HG03159 (cell line): ENCODE data around the gene FRAT2.

Experiments
- ATAC-seq: cut with Tn5 transposase; IDR thresholded peaks from one replicate; pipeline ENCODE4 v1.9.1; 2021; ENCODE audit warnings: mild to moderate bottlenecking, moderate library complexity; ENCODE audit not compliant: unreplicated experiment

FRAT2 gene, protein sequence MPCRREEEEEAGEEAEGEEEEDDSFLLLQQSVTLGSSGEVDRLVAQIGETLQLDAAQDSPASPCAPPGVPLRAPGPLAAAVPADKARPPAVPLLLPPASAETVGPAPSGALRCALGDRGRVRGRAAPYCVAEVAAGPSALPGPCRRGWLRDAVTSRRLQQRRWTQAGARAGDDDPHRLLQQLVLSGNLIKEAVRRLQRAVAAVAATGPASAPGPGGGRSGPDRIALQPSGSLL

GRCh38 chr10:97334370-97335175 is at the start of gene FRAT2:
TSS of gene FRAT2 (minus strand) at chr10:97334729. CDS start at chr10:97334572, 157 bp downstream.
- ATAC-seq, result peak; percentile 82

- ATAC-seq, result no peak
Measured at GRCh38 chr10:97384156-97384555, 49.6 kb upstream of the FRAT2 start.

DNA sequence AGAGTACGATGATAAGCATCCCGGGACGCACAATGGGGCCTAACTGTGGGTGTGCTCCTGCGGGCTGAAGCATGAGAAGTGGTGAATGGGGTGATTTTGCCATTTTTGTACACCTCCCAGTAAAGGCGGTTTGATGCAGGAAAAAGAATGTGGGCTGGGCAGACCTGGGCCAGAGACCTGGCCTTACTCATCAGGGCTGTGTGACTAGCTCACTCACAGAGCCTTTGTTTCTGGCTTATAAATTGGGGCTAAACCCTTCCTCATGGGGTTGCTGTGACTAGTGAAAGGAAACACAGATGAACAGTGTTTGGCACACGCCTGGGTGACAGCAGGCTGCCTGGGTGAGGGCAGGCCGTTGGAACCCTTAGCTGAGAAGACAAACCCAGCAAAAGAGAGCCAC is 48.6 kb upstream of the FRAT2 start:
- no peak for ATAC-seq

DNA sequence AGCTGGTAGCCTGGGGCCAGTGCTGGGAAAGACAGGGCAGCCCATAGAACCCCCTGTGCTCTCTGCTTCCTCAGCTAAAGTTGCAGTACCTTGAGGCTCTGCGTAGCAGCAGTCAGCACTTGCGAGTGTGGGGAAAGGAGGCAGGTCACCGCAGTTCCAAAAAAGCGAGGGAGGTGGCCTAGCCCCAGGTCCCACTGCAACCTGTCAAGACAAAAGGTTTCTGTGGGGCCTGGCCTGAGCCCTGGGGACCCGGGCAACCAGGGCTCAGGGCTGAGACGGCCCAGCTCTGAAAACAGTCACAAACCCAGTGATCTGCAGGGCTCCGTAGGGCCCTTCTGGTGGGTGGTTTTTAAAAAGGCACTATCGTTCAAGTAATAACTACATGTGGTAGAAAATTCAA is 47.1 kb upstream of the FRAT2 start:
- ATAC-seq, result no peak

DNA sequence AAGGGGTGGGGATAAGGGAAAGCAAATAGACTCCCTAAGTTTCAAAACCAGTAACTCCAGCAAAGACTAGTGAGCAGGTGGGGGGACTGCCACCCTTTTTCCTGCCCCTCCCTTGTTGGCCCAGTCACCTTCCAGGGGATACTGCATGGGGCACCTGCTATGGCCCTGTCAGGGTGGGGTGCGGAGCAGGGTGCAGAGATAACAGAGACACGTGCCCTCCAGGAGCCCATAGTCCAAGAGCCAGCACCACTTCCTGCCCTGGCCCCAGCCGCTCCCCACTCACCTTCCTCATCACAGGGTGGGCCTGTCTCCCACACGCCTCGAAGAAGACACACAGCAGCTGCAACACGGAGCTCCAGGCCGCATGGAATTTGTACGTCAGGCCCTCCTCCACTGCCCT is 46.0 kb upstream of the FRAT2 start:
- no peak for ATAC-seq

- no peak for ATAC-seq
Measured at GRCh38 chr10:97378933-97379921, 44.7 kb upstream of the FRAT2 start.

GRCh38 chr10:97376413-97376812 is 41.9 kb upstream of the FRAT2 start:
- no peak for ATAC-seq

- no peak for ATAC-seq
Measured at GRCh38 chr10:97373456-97373855, 38.9 kb upstream of the FRAT2 start.

DNA sequence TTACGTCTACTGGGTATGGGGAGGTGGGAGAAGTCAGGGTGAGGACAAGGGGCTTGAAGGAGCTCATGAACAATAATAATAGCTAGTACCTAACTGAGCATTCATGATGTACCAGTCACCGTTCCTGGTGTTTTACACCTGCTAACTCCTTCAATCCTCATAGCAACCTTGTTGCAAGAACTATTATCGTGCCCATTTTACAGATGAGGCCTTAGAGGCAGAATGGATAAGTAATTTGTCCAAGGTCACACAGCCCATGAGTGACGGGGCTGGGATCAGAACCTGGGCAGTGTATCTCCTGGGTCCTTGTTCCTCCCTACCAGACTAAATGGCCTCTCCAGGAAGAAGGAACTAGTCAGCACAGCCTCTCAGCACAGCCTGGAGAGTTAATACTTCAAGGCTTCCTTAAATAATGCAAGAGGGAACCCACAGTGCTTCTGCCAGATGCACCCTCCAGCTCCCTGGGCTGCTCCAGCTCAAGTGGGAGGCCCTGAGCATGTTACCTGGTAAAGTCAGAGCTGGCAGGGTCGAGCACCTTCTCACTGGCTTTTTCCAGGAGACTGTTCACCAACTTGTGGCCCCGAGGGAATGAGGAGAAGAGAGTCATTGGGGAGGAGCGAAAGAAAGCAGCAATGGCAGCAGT is 37.8 kb upstream of the FRAT2 start:
- ATAC-seq, result no peak

DNA sequence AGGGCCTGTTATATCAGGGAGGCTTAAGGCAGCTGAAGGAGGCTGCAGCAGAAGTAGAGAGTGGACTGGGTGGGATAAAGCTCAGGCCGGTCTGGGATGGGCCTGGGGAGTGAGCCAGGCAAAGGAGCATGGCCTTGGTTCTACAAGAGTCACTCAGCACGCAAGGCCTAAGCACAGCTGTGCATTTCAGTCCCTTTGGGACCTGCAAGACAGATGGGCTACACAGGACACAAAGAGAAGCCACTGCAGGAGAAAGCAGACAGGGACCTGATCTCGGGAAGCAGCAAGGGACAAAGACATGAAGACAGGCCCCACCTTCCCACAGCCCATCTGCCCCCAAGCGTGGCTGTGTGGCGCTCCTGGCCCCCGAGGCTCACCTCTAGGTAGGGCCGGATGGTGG is 37.2 kb upstream of the FRAT2 start:
- no peak for ATAC-seq

DNA sequence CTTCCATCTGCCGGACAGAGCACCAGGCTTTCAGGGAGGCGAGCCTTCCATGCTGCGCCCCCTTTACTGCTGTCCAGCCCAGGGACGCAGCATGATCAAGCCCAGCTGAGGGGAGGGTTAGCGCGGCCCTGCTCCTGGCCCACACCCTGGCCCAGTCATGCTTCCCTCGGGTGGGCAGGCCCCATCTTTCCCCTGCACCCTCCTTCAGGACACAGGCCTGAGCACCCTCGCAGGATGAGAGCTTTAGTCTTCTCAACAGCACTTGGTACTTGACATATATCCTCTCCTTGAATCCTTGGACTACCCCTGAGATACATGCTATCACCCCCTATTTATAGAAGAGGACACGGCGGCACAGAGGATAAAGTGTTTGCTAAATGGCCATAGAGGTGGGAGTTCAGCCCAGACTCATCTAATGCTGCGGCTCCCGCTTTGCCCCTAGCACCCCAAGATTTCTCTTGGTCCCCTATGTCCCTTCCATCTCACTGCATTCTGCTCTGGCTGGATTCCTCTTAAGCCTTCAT is 32.7 kb upstream of the FRAT2 start:
- ATAC-seq, result no peak

DNA sequence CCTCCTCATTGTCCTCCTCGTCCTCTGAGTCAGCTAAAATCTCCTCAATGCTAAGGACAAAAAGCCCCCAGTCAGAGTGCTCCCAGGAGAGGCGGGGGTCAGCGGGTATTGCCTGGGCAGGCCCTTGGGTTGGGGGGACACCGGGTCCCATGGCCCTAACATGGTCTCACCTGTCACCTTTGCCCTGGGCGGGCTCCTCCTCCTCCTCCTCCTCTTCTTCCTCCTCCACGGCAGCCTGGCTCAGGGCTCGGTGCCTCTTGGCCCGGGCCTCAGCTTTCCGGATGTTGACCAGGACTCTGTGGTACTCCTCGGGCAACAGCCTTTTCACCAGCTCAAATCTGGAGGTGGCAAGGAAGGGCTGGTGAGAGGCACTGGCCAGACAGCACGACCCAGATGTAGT is 32.0 kb upstream of the FRAT2 start:
- no peak for ATAC-seq

- no peak for ATAC-seq
Measured at GRCh38 chr10:97365761-97366351, 31.3 kb upstream of the FRAT2 start.

- no peak for ATAC-seq
Measured at GRCh38 chr10:97363071-97363470, 28.5 kb upstream of the FRAT2 start.

DNA sequence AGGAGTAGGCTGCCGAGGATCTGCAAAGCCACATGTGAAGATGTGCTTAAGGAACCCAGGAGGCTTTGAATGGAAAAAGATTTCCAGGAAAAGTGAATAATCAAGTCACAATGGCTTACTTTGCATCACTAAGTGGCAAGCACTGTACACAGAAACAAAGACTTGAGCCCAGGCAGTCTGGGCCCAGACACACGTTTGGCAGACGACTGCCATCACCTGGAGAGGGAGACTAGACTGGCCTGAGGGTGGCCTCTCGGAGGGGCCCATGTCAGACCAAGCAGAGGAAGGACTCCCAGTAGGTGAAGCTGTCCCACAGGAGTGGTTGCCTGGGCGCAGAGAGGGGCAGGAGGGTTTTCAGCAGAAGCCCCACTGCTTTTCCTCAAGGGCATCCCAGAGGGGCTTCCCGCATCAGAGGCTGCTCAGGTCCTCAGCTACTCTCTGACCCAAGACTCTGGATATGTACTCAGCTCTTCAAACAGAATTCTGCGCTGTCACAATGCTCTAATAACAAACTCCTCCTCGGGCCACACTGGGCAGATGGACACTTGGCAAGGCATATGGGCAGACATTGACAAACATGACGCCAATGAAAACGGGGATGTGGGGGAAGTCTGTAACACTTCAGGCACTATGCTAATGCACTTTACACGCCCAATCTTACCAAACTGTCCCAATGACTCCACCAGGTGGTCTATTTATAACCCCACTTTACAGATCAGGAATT is 27.9 kb upstream of the FRAT2 start:
- ATAC-seq, result no peak

GRCh38 chr10:97361537-97361901 is 27.0 kb upstream of the FRAT2 start:
- no peak for ATAC-seq

DNA sequence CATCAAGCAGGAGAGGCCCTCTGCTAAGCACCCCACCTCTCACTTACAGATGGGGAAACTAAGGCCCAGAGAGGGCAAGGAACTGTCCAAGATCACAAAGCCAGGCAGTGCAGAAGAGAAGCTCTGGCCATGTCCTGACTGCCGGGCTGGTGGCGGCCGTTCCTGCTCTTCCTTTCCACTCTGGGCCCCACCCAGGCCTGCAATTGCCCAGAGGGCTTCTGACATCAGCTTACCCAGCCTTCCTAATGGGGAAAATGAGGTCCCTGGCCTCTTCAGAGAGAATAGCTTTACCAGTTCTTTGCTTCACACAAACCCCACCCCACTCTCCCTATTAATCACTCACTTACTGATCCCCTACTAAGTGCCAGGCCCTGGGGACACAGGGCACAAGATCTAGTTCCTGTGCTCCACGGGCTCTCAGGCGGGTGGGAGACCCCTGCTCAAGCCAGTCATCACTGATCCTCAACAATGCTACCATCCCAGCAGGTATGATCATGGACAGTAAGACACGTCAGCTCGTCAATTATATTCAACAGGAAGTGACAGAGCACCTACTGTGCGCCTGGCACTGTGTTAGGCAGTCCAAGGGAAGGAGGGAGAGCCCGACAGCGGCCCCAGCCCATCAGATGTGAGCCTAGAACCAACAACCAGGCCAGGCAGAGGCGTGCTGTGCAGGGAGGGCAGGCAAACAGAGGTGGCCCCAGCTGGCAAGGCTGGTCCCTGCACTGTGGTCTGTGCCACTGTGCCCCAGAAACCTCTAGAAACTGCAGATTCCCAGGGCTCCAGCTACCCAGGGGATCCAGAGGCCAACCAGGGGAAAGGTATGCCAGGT is 26.4 kb upstream of the FRAT2 start:
- ATAC-seq, result no peak

DNA sequence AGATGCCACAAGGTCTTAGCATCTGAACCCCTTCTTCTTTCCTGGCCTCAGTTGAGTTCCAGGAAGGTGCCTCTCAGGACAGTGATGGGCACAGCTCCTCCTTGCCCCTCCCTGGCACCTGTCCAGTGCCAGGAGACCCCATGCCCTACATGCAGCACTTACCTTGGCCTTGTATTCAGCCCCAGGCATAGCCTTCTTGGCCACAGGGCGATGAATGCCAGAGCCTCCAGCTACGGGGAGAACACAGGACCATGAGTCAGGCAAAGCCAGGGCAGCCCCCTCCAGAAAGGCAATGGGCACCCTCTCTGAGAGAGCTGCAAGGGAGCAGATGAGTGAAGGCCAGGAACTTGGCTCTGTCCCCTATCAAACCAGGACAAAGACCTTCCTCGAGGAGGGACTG is 24.3 kb upstream of the FRAT2 start:
- no peak for ATAC-seq

GRCh38 chr10:97358349-97358748 is 23.8 kb upstream of the FRAT2 start:
- ATAC-seq, result no peak
